Neural progenitor cell (in vitro differentiated cells): ENCODE results near the gene AMOTL2.

Experiments
- EZH2 ChIP-seq: fragments of 200-600 bp; sonication (generic); IDR thresholded peaks from 2 replicates; pipeline ENCODE4 v1.6.1; 2017; ENCODE audit warnings: antibody characterized with exemption, mild to moderate bottlenecking, moderate library complexity
- TF ChIP-seq, protein P1 (sequence below): fragments of 200-600 bp; sonication (generic); IDR thresholded peaks from 2 replicates; pipeline ENCODE4 v1.5.1; 2017; ENCODE audit warnings: antibody characterized with exemption, mild to moderate bottlenecking

DNA sequence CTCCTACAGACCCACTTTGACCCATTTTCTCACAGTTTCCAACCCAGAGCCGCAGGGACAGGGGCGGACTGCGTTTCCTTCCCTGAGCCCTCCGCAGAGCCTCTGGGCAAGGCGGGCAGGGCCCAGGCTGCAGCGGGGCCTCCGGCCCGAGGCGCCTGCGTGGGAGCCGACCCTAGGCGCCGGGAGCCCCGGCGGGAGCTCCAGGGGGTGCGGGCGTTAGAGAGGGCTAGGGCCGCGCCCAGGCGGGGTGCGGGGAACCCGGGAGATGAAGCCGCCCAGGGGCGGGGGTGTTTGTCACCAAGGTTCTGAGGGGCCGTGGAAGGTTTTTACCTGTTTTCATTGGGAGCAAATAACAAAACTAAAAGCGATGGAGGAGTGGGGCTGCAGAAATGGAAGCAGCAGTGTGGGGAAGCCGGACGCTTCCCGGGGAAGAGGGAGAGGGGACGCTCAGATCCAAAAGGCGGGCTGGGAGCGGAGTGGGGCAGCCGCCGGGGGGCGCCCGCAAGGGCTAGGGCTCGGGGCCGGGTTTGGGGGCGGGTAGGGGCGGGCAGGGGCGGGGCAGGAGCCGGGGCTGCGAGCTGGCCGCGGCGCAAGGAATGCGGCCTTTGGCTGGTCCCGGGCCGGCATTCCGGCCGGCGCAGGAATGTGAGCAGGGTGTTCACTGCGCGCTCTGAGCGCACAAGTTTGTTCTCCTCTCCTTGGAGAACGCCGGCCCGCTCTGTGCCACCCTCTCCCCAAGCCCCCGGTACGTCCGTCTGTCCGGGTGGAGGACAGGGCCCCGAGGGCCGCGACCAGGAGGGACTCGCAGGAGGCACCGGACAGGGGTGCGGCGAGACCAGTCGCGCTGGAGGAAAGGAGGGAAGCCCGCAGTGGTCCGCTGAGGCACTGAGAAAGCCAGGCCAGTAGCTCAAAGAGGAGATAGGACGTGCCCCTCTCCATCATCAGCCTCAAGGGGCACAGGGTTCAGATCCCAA is 61.1 kb downstream of the AMOTL2 start:
- no peak for TF ChIP-seq EZH2
- TF ChIP-seq, protein P1, sequence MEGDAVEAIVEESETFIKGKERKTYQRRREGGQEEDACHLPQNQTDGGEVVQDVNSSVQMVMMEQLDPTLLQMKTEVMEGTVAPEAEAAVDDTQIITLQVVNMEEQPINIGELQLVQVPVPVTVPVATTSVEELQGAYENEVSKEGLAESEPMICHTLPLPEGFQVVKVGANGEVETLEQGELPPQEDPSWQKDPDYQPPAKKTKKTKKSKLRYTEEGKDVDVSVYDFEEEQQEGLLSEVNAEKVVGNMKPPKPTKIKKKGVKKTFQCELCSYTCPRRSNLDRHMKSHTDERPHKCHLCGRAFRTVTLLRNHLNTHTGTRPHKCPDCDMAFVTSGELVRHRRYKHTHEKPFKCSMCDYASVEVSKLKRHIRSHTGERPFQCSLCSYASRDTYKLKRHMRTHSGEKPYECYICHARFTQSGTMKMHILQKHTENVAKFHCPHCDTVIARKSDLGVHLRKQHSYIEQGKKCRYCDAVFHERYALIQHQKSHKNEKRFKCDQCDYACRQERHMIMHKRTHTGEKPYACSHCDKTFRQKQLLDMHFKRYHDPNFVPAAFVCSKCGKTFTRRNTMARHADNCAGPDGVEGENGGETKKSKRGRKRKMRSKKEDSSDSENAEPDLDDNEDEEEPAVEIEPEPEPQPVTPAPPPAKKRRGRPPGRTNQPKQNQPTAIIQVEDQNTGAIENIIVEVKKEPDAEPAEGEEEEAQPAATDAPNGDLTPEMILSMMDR: peak; percentile 70
